Loucy (cell line): ENCODE results near the gene AQP12A.

Experiments
- H2AFZ ChIP-seq: fragments of 200-600 bp; sonication (generic); 2 replicates; pipeline ENCODE4 v1.6.0; 2016; ENCODE audit warnings: antibody characterized with exemption, mild to moderate bottlenecking, low read length, moderate library complexity
- H3F3A ChIP-seq: fragments of 200-600 bp; 2 replicates; pipeline ENCODE4 v1.6.0; 2016; ENCODE audit warnings: antibody characterized with exemption, low read depth, mild to moderate bottlenecking
- H3K27me3 ChIP-seq: fragments of 200-600 bp; sonication (generic); 2 replicates; pipeline ENCODE4 v1.6.1; 2014; ENCODE audit warnings: low read length, mild to moderate bottlenecking; ENCODE audit not compliant: insufficient read depth, poor library complexity, severe bottlenecking
- H3K36me3 ChIP-seq: fragments of 200-600 bp; sonication (generic); 2 replicates; pipeline ENCODE4 v1.6.1; 2016; ENCODE audit warnings: low read length; ENCODE audit not compliant: insufficient read depth
- H3K4me1 ChIP-seq: fragments of 200-600 bp; sonication (generic); 2 replicates; pipeline ENCODE4 v1.5.1; 2014; ENCODE audit warnings: low read length, mild to moderate bottlenecking; ENCODE audit not compliant: insufficient read depth, poor library complexity, severe bottlenecking
- H3K4me2 ChIP-seq: fragments of 200-600 bp; sonication (generic); 2 replicates; pipeline ENCODE4 v1.6.0; 2014; ENCODE audit warnings: antibody characterized with exemption, low read length, low read depth, mild to moderate bottlenecking; ENCODE audit not compliant: poor library complexity, severe bottlenecking
- H3K4me3 ChIP-seq: fragments of 200-600 bp; sonication (generic); 2 replicates; pipeline ENCODE4 v1.5.1; 2014; ENCODE audit warnings: low read length, mild to moderate bottlenecking, mixed read lengths; ENCODE audit not compliant: poor library complexity, severe bottlenecking
- H3K79me2 ChIP-seq: fragments of 200-600 bp; sonication (generic); 2 replicates; pipeline ENCODE4 v1.6.1; 2014; ENCODE audit warnings: low read length; ENCODE audit not compliant: insufficient read depth
- H3K9ac ChIP-seq: fragments of 200-600 bp; sonication (generic); 2 replicates; pipeline ENCODE4 v1.6.0; 2014; ENCODE audit warnings: mild to moderate bottlenecking, low read depth, low read length, moderate library complexity; ENCODE audit not compliant: poor library complexity, severe bottlenecking
- H3K9me2 ChIP-seq: fragments of 200-600 bp; sonication (generic); replicated peaks from 2 replicates; pipeline ENCODE4 v1.6.1; 2016; ENCODE audit warnings: low read depth, low read length, mixed read lengths
- H3K9me3 ChIP-seq: fragments of 200-600 bp; sonication (generic); 2 replicates; pipeline ENCODE4 v1.6.1; 2014; ENCODE audit warnings: mild to moderate bottlenecking, antibody characterized with exemption, low read length, low read depth; ENCODE audit not compliant: insufficient read depth
- H4K20me1 ChIP-seq: fragments of 200-600 bp; sonication (generic); 2 replicates; pipeline ENCODE4 v1.6.0; 2014; ENCODE audit warnings: antibody characterized with exemption, low read length, mild to moderate bottlenecking; ENCODE audit not compliant: insufficient read depth, poor library complexity, severe bottlenecking
- CTCF ChIP-seq: fragments of 200-600 bp; sonication (generic); conservative IDR thresholded peaks from 2 replicates; pipeline ENCODE4 v1.5.1; 2014; ENCODE audit warnings: mild to moderate bottlenecking, antibody characterized with exemption, low read length
- EZH2phosphoT487 ChIP-seq: fragments of 200-600 bp; IDR thresholded peaks from 2 replicates; pipeline ENCODE4 v1.6.1; 2018; ENCODE audit warnings: antibody characterized with exemption, mild to moderate bottlenecking, moderate library complexity, borderline replicate concordance

The AQP12A gene

GRCh38 chr2:240646176-240646899, 45.3 kb upstream of the AQP12A start:
- TF ChIP-seq CTCF = no peak
- TF ChIP-seq EZH2phosphoT487 = no peak
- Histone ChIP-seq H3F3A (no peaks in the 10 kb centered on the region), H2AFZ (no peak overlapping the region), H3K79me2 (no peaks in the 10 kb centered on the region), H4K20me1 (no peaks in the 10 kb centered on the region), H3K4me2 (no peak overlapping the region), H3K9ac (no peak overlapping the region), H3K9me2 (no peaks in the 10 kb centered on the region), H3K9me3 (peaks cover 9% of the 10 kb centered on the region; the same call in 1 of the 2 replicates), H3K4me3 (no peak overlapping the region), H3K36me3 (no peaks in the 10 kb centered on the region), H3K27me3 (no peaks in the 10 kb centered on the region), H3K4me1 (no peaks in the 10 kb centered on the region)

GRCh38 chr2:240646900-240647502, 44.7 kb upstream of the AQP12A start:
- H3K4me2 ChIP-seq = no peak overlapping the region

DNA sequence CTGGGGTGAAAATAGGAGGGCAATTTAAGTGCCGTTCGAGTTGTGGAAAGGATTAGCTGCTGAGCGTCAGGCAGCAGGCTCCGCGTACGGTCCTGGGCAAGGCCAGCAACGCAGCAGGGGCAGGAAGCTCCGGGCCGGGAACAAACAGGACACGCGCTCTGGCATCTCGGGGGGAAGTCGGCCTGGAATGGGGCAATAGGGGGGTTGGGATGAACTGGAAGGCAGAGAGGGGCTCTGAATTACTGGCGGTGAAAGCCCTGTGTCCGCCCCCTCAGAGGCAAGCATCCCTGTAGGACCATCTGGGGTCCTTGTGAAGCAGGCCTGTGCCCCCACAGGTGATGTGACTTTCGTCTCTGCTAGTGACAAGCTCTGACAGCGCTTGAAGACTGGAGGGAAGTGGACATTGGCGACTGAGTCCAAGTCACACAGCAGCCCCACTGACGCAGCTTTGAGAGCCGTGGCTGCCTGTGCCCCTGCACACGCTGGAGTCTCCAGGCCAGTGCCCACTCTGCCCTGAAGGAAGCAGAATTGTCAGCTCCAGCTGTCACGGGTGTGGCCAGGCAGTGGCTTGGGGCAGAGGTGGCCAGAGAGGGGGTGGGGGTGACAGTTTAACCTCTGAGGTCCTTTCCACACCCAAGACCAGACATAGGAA, 44.0 kb upstream of the AQP12A start:
- no peaks in the 10 kb centered on the region for H4K20me1 ChIP-seq
- H3K27me3 ChIP-seq = no peaks in the 10 kb centered on the region
- no peaks in the 10 kb centered on the region for H3K4me1 ChIP-seq
- H3K9ac ChIP-seq = no peak overlapping the region
- H3K9me2 ChIP-seq = no peaks in the 10 kb centered on the region
- no peak for TF ChIP-seq CTCF
- no peak for TF ChIP-seq EZH2phosphoT487
- no peak overlapping the region for H3K4me2 ChIP-seq
- H3K36me3 ChIP-seq = no peaks in the 10 kb centered on the region
- no peak overlapping the region for H3K4me3 ChIP-seq
- H3F3A ChIP-seq = no peaks in the 10 kb centered on the region
- peaks cover 14% of the 10 kb centered on the region; the same call in 1 of the 2 replicates for H3K9me3 ChIP-seq
- H3K79me2 ChIP-seq = no peaks in the 10 kb centered on the region
- H2AFZ ChIP-seq = no peak overlapping the region

More at GRCh38 chr2:240646900-240647502, 44.7 kb upstream of the AQP12A start:
- Histone ChIP-seq H3K79me2 (no peaks in the 10 kb centered on the region), H3K36me3 (no peaks in the 10 kb centered on the region), H3K4me3 (no peak overlapping the region), H2AFZ (no peak overlapping the region), H3K9me3 (peaks cover 14% of the 10 kb centered on the region; the same call in 1 of the 2 replicates), H3K27me3 (no peaks in the 10 kb centered on the region), H3K9ac (no peak overlapping the region), H3K9me2 (no peaks in the 10 kb centered on the region), H3K4me1 (no peaks in the 10 kb centered on the region), H4K20me1 (no peaks in the 10 kb centered on the region), H3F3A (no peaks in the 10 kb centered on the region)
- TF ChIP-seq CTCF (no peak), EZH2phosphoT487 (no peak)
